ENCODE results near the gene TOPBP1.
"Not testable (repeated sequence)": the region's sequence is repeated elsewhere in the genome, so short reads cannot be mapped to it uniquely, and the experiment has no call there.

Gene TOPBP1

DNA sequence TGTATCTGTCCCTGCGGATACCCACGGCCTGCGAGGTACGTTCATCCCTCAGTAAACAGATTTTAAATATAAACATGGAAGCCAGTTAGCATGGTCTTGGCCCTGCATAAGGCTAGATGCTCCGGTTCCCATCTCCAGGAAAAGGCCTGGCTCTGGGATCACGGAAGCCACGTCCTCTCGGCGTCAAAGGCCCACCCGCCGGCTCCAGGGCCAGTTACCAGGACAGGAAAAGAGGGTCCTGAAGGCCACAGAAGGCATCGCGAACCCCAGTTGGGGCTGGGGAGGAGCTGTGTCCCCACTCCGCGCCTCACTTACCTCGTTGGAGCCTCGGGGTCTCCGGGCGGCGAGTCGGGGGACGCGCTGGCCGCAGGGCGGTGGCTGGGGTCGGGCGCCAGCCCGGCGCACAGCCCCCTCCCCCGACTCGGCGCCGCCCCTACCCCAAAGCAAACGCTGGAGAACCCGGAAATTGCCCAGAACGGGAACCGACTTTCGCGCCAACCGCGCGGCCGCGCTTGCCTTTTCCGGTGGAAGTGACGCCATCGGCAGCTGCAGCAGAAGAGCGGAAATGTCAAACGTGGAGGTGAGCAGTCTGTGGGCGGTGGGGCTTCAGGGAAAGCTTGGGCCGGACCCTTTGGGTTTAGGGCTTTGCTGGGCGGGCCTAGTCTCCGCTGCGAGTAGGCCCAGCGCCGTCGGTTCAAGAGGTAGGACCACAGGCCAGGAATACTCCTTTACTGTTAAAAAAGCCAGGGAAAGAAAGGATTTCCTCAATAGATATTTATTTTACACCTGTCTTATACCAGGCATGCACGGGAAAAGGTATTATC lies at the start of gene TOPBP1:
TSS of gene TOPBP1 (minus strand) at position 488 of the 824 bp plus-strand sequence. CDS start 814 bp downstream, outside the sequence.
- peak; percentile 90 for DNase-seq (ENCODE audit: low read depth)

DNA sequence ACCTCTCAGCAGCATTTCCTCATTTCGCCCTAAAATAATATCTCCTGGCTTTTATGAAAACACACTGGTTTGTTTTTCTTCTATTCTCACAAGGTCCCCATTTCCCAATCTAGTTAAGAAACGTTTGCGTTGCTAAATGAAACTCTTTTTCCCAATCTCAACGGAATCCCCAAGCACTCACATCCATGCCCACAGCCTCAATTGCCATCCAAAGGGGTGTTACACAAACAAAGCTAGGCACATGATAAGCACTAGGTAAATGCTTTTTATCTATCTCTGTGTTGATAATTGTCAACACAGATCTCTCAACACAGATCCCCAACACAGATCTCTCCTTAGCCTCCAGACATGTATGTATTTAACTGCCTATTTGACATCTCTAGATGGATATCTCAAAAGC lies 49.3 kb upstream of the TOPBP1 start:
- no peak for DNase-seq (ENCODE audit: low read depth)

- no peak for DNase-seq (ENCODE audit: low read depth)
Observed at GRCh38 chr3:133709139-133709750, 47.5 kb upstream of the TOPBP1 start.

- no peak for DNase-seq (ENCODE audit: low read depth)
Observed at GRCh38 chr3:133706033-133706432, 44.3 kb upstream of the TOPBP1 start.

DNA sequence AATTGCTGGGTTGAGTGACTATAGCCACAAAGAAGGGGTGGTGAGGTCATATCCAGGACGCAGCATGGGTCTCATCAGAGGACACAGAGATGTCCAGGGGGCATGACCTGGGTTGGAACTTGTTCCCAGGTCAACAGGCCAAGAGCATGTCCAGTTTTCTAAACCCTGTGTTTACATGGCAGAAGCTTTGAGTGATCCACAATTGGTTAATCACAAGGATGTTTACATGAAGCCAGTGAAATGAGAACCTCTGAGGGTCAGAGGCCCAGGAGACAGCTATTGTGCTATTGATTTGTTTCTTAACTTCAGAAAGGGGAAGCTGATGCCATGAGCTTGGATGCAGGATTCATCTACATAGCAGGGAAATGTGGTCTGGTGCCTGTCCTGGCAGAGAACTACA lies 42.2 kb upstream of the TOPBP1 start:
- DNase-seq (ENCODE audit: low read depth), result no peak

GRCh38 chr3:133701435-133702358 lies 40.0 kb upstream of the TOPBP1 start:
- no peak for DNase-seq (ENCODE audit: low read depth)

DNA sequence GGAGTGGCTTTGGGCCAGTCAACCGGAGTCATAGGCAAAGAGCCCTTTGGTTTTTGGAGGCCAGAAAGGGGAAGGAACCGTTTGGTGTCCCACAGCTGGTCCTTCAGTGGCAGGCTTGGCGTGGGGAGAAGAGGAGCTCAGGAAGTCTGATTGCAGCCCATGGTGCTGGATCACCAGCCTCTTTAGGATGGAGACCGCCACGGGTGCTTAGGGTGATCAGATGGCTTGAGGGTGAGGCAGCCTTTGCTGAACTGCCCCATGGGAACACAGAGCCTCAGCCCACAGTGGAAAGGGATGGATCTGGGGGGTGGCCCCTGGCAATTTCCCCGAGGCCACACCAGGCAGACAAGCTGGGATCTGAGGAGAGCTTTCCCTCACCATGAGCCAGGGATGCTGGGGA lies 38.6 kb upstream of the TOPBP1 start:
- DNase-seq (ENCODE audit: low read depth), result no peak

GRCh38 chr3:133699903-133700302 lies 38.2 kb upstream of the TOPBP1 start:
- DNase-seq (ENCODE audit: low read depth), result no peak

DNA sequence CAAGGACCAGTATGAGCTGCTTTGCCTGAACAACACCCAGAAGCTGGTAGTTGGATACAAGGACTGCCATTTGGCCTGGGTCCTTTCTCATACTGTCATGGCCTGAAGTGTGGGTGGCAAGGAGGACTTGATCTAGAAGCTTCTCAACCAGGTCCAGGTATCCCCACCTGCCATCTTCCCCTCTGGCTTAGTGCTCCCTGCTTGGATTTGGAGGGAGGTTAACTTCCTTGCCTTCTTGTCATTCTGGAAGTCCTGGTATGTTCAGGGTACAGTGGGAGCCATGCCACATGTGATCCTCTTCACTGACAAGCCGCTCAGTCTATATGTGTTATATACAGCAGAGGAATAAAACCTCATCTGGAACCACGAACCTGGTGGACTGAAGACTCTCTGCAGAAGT lies 37.7 kb upstream of the TOPBP1 start:
- no peak for DNase-seq (ENCODE audit: low read depth)

- no peak for DNase-seq (ENCODE audit: low read depth)
Observed at GRCh38 chr3:133697960-133698359, 36.2 kb upstream of the TOPBP1 start.

GRCh38 chr3:133695560-133696171 lies 33.9 kb upstream of the TOPBP1 start:
- no peak for DNase-seq (ENCODE audit: low read depth)

DNA sequence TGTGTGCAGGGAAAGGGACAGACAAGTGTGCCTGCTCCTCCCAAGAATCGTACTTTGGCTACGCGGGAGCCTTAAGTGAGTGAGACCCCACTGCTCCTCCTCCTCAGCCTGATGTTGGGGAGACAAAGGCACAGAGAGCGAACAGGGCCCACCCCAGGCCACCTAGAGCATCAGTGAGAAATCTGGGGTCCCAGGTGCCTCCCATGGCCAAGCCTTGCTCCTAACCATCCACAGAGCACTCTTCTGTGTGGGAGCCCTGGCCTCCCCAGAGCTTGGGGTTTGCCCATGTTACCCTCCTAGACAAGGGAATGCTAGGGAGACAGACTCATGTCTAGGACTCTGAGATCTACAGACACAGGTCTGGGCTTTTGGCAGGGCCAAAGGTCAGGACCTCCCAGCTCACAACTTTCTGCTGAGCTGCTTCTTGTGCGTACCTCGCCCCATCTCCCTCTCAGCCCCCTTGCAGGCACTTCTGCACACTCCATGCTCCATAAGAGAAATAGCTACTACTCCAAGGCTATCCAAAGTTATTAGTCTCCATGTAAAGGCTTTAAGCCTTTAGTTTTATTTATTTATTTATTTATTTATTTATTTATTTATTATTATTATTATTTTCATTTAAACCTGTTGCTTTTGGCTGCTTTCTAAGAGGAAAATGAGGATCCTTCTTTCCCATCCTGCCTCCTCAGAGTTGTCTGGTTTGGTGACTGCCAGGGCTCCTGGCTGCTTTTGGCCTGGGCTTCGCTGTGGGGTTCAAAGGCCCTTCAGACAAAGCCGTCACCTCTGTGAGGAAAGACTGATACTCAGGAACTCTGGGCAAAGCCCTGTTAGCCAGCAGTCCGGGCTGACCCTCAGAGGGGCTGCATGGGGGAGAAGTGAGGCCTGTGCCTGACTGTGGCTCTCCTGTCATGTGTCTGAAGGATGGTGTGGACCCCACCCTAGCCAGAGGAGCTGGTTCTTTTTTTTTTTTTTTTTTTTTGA lies 32.8 kb upstream of the TOPBP1 start:
- no peak for DNase-seq (ENCODE audit: low read depth)

GRCh38 chr3:133693821-133694220 lies 32.1 kb upstream of the TOPBP1 start:
- no peak for DNase-seq (ENCODE audit: low read depth)

DNA sequence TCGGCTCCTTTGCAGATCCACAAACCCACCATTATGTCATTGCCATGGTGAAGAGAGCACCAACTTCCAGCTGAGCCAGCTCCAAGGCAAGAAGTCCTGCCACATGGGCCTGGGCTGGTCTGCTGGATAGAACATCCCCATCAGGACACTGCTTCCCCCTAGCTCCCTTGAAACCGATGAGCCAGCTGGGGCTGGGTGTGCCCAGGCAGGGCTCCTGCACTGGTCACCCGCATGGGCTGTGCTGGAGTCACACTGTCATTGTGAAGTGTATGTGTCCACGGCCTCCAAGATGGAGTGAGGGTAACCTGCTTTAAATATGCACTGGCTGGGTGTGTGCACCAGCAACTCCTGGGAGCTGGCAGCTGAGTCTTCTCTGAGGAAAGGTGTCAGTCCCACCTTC lies 31.0 kb upstream of the TOPBP1 start:
- DNase-seq (ENCODE audit: low read depth), result no peak

DNA sequence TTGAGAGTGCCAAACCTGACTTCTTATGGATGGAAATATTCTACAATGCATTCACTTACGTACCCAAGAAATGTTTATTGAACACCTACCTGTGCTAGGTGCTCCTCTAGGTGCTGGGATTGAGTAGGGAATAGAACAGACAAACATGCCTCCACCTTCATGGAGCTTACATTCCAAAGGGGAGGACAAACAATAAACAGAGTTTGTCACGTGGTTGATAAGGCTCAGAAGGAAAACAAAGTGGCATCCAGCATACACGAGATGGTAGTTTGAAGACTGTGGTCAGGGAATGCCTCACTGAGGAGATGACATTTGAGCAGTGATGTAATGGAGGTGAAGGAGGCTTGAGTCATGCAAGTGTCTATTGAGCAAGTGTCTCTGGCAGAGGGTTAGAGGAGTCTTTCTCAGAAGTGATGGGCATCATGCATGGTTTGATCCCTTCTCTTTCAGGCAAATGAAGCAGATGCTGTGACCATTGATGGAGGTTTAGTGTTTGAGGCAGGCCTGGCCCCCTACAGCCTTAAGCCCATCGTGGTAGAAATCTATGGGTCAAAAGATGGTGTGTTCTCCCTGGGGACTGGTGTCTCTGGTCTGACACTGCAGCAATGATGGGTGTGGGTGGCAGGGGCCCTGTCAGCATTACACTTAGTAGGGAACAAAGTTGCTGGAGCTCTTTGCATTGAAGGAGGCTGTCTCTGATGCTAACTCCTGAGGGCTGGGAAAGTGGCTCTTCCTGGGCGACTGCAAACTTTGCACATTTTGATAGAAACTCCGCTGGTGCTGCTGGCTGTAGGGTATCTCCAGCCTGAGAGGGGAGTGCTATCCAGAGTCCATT lies 29.7 kb upstream of the TOPBP1 start:
- DNase-seq (ENCODE audit: low read depth), result no peak

DNA sequence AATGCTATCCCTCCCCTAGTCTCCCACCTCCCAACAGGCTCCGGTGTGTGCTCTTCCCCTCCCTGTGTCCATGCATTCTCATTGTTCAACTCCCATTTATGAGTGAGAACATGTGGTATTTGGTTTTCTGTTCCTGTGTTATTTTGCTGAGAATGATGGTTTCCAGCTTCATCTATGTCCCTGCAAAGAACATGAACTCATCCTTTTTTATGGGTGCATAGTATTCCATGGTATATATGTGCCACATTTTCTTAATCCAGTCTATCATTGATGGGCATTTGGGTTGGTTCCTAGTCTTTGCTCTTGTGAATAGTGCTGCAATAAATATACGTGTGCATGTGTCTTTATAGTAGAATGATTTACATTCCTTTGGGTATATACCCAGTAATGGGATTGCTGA lies 16.3 kb upstream of the TOPBP1 start:
- not testable (repeated sequence) for DNase-seq (ENCODE audit: low read depth)

DNA sequence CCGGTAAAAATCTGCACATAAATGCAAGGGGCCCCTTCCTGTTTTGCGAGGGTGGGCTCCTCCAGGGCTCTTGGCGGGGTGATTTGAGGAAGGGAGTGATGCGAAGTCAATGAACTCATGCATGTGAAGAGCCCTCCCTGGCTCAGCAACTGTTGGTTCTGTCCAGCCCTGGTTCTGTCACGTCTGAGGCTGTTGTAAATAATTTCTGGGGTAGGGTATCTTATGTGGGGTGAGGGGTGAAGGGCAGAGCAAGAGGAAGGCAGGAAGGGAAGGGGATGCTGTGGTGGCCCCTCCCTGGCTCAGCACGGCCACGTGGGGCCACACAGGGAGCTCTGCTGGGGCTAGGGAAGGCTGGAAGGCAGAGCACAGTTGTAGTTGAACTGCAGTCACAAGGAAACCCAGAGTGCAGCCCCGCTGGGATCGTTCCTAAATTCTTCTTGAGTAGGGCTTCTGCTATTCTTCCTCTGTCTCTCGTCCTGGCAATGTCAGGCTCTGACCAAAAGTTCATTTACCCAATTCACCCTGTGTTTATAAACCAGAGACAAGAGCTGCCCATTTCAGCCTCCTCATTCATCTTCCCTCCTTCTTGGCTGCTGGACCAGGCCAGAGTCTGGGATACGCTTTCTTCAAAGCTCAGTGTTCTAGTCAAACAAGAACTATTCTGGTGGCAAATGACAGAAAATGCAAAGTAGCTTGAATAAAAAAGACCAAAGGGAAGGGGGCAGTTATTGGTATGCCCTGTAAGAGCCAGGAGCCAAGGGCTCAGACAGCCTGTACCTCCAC lies 14.8 kb upstream of the TOPBP1 start:
- DNase-seq (ENCODE audit: low read depth), result no peak

DNA sequence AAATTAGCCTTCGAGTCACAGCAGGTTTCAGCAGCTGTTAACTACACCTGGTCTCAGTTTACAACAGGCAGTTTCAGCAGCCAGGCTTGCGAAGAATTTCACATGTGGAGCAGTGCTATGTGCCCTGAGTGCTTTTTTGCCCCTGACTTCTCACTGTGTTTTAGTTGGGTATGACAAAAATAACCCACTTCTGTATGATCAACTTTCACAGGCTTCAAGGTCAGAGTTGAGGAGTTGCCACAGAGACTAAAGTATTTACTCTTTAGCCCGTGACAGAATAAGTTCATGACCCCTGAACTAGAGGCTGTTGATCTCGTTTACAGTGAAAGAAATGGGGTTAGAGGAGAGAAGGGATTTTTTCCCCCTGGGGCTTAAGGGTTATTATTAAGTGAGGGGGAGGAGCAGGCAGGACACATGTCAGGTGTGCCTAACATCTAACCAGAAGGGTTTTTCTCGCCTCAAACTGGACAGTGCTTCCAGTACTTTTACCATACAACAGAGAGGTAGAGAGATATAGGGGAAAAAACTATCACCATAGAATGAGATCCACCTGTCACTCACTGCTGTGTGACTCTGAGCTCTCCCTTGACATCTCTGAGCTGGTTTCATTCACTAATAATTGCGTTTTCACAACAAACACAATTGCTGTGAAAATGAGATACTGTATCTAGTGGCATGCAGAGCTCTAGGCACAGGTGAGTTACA lies 14.0 kb upstream of the TOPBP1 start:
- no peak for DNase-seq (ENCODE audit: low read depth)

Measured in activated T-cell treated with anti-CD3 and anti-CD28 coated beads for 24 hours (primary cell).